Stimulated activated CD4-positive, alpha-beta T cell treated with anti-CD3 and anti-CD28 coated beads, TNF-alpha, amount 100 ng/mL, for 1 hour (primary cell): ENCODE measurements around the gene CPVL.

Experiments used
- DNase-seq, 3 donors: peaks; one replicate each; pipeline ENCODE4 v3.0.0-alpha.2; 2020; ENCODE audit warnings: low read depth in 3 of 3, low spot score in 1 of 3

CPVL gene

DNA sequence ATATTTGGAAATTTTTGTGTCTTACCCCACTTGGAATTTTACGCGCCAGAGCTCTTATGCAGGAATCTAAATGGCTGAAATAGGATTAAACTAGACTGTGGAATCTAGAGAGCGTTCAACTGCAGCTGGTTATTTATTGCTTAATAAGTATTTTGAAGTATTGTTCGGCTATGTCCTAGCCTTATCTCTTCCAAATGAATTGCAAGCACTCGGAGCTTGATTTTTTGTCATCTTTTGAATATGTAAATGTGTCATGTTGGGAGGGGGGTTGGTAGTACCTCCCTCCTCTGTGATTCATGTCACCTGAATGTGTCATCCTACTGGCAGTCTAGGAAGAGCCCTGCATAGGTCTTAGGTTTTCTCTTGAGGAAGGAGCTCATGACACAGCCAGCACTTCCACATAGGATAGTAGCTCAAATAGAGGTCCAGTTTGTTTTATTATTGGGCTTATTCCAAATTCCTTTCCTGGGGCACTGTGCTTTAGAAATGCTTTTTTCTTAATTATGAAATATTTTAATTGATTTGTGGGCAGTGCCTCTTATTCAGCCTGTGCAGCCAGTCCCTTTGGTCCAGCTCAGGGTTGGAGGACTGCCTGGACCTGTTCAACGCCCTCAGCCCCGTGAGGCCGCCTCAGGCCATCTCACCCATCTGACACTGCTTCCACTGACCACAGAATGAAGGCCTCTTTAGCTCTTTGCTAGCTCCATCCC is 165.7 kb downstream of the CPVL start:
- no peak for DNase-seq

DNA sequence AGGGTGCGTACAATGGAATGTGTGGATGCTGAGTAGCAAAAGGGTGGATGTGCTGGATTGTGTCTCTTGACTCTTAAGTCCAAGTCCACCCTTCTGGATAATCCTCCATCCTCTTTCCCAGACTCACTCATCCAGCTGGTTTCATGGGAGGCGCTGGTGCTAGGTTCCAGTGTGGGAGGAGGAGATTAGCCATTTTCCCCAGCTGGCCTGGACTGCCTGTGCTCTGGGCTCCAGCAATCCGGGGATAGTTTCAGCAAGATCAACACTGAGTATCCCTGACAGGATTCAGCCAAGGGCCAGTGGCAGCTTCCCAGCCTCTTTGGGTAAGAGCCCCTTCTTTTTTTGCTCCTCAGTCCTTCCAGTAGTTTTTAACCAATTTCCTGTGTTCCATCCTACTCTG is 166.6 kb downstream of the CPVL start:
- no peak for DNase-seq

DNA sequence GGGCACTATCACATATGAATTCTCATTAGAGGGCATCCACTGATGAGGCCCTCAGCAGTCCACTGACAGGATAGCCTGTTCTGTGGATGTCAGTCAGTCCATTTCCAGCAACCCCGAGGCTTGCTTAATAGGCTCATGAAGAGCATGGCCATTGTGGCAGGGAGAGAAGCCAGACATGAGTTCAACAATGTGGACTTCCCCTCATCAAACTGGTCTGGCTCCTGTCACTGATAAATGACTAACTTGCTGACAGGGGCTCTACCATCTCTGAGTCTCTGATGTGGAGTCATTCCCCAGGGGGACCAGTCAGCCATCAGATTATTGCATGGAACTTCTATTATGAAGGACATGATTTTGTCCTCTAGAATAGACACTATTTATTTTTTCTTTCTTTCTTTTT is 168.5 kb downstream of the CPVL start:
- DNase-seq, result no peak

DNA sequence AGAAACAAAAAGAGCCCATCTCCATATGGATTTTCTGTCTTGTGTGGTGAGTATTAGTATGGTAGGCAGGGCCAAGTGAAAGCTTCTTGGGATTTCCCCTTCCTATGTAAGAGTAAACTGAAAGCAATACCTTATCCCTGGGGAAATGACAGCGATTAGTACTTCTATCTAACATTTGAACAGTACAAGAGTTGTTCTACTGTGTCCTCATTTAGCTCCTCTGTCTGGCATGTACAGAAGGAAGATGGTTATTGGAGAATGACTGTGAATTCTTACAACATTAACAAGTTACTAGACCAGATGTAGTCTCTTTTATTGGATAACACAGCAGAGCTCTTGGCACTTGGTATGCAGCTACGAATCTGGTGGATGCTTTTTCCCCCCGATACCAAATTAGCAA is 170.3 kb downstream of the CPVL start:
- no peak for DNase-seq

DNA sequence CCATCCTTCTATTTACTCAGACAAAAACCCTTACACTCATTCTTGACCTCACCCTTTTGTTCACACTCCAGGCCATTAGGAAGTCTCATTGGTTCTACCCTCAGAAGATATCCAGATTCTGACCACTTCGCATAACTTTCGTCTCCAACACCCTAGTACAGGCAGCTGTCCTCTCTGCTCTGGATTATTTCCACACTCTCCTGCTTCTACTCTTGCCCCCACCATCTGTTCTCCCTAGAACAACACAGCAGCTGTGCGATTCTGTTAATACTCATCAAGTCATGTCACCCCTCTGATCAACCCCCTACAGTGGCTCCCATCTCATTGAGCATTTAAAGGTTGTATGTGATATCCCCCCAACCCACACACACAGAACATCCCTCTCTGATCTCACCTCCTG is 172.7 kb downstream of the CPVL start:
- no peak for DNase-seq

DNA sequence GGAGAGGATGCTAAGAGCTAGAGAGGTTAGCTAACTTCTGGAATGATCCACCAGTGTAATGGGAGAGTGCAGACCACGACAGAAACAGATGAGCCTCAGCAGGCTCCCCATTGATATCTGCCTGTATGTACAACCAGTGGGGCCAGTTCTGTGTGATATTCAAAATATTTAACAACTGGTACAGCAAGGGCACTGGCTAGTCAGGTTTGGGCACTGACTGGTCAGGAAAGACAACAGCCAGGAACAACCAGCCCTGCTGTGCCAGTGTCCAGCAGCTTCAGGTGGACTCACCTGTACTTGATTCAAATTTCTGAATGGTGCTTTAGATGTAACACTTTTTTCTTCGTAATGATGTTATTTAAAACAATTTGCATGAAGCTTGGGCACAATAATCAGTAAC is 182.3 kb downstream of the CPVL start:
- DNase-seq, result no peak

DNA sequence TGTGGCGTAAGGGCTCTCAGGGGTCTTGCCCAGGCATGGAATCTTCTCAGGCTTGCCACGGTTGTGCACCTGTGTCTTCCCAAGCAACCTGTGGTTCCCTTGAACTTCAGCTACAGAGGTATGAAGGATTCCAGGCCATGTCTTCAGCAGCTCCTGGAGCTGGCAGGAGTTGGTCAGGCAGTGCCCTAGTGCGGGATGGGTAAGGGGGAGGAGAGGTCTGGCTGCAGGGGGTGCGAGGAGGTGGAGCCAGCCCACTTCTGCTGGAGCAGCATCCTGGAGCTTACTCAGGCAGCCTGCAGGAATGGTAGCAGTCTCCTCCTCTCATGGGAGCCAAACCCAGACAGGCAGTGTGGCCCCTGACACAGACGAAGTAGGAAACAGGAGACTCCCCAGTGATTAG is 184.4 kb downstream of the CPVL start:
- no peak for DNase-seq

DNA sequence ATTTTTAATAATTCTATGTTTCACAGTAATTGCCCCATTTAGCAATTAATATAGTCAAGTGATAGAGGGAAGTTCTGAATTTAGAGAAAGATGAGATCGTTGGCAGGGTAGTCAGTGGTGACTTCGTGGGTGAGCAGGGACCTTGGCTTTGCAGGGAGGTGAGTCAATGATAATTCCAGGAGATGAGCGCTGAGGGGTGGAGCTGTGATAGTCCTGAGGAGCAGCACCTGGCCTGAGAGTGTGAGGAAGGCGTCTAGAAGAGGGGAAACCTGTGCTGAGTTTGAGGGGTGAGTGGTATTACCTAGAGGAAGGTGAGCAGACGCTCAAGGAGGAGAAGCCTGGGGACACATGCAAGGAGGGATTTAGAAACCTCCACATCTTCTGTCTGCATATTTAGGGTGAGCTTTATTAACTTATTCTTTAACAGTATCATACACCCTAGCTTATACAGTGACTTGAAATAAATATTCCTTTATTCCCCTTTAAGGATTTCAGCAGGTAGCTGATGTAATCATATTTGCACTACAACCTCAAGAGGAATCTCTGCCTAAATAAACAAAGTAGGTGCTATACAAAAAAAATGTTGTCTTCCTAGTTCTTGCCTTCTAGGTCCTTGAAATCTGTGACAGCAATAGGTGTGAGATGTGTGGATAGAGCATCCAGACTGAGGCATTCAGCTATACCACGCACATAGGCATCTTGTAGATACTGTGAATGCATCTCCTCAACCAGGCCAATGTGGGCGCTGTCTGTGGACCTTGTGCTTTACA is 186.1 kb downstream of the CPVL start:
- DNase-seq, result no peak

DNA sequence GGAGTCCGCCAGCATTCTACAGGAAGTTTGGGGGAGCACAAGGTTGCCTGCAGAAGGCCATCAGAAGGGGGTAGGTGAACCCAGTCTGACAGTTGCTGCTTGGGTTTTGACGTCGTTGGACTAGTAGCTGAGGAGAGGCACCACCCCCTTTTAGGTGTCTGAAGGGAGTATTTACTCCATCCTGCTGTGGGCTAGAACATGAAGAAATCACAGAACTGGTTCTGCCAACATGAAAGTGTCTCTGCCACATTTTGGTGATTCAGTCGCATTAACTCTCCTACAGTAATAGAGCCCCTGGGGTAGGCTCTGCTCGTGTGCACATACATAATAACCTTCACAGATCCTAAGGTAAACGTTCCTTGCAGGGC is 187.4 kb downstream of the CPVL start:
- DNase-seq, result no peak

DNA sequence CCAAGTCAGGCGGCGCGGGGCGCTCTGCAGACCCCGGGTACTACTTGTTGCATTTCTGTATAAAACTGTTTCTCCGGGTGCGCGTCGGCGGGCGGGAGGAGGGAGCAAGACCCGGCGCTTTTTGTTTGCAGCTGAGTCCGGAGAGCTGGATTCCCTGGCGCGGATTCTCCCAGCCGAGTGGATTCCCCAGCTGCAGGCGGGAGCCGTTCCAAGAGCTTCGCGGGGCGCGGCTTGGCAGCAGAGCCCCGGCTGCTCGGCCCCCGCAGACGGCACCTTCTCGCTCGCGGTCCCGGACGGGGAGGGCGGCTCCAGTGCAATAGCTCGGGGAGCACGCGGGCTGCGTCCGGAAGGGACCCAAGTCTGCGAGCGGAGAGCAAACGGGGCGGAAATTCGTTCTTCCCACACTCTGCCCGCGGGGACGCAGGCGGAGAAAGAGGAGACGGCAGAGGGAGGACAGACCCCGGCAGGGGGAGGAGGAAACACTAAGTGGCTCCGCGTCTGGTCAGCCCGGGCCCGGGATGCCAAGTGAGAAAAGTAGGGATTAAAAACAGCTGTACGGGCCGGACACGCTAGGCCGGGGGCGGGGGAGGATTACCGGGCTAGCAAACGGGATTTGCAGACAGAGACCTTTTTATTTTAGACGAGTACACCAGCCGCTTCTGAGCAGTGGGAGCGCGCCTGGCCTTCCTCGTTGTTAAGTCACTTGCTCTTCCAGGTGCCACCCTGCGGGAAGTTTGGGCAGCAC is 187.9 kb downstream of the CPVL start, which contains the start of gene TRIL:
TRIL (minus strand) TSS at position 96 of the 745 bp plus-strand sequence. CDS start 284 bp downstream, outside the sequence.
- no peak for DNase-seq

DNA sequence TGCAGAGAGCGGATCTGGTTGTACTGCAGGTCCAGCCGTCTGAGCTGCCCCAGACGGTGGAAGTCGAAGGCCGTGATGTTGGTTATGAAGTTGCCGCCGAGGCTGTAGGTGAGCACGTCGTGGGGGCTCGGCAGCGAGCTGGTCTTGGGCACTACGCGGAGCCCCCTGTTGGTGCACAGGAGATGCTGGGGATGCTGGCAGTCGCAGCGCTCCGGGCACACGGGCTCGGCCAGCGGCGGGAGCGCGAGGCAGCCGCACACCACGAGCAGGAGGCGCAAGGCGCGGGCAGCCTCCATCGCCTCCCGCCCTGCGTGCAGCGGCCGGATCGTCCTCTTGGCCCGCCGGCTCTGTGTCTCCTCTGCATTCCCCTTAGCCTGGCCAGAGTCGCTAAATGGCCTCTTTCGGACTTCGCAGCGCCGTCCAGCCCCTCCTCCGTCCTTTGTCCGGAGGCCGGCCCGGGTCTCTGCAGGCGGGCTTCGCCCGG is 188.5 kb downstream of the CPVL start:
- DNase-seq, result no peak

DNA sequence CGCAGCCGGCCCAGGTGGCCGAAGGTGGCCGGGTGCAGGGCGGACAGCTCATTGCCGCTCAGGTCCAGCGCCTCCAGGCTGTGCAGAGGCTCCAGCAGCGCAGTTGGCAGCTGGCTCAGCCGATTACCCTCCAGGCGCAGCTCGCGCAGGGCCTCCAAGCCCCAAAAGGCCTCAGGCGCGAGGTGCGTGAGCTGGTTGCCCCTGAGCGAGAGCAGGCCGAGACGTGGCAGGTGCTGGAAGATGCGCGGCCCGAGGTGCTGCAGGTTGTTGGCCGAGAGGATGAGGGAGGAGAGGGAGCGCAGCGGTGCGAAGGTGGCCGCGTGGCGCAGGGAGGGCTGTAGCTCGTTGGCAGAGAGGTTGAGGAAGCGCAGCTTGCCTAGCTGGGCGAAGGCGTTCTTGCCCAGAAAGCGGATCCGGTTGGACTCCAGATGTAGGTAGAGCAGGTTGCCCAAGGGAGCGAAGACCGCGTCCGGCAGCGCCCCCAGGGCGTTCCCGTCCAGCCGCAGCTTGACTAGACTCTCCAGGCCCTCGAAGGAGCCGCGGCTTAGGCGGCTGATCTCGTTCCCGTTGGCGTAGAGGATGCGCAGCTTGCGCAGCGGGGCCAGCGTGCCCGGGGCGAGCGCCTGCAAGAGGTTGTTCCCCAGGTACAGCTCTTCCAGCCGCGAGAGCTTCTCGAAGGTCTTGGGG is 189.1 kb downstream of the CPVL start:
- DNase-seq, result no peak

DNA sequence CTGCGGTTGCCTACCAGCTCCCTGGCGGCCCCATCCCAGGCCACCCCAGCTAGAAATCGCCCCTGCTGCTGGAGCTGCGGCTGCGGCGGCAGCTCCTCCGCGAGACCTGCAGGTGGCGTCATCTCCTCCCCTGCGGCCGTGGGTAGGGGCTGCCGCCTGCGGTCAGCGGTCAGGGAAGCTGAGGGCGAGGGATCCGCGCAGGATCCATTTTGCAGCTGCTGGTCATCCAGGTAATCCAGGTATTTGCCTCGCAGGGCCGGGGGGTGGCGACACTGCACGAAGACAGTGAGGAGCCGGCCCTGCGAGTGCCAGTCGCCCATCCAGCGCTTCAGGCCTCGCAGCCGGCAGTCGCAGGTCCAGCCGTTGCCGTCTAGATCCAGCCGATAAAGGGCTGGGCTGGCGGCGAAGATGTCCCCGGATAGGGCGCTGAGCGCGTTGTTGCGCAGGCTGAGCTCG is 189.7 kb downstream of the CPVL start:
- DNase-seq, result no peak

DNA sequence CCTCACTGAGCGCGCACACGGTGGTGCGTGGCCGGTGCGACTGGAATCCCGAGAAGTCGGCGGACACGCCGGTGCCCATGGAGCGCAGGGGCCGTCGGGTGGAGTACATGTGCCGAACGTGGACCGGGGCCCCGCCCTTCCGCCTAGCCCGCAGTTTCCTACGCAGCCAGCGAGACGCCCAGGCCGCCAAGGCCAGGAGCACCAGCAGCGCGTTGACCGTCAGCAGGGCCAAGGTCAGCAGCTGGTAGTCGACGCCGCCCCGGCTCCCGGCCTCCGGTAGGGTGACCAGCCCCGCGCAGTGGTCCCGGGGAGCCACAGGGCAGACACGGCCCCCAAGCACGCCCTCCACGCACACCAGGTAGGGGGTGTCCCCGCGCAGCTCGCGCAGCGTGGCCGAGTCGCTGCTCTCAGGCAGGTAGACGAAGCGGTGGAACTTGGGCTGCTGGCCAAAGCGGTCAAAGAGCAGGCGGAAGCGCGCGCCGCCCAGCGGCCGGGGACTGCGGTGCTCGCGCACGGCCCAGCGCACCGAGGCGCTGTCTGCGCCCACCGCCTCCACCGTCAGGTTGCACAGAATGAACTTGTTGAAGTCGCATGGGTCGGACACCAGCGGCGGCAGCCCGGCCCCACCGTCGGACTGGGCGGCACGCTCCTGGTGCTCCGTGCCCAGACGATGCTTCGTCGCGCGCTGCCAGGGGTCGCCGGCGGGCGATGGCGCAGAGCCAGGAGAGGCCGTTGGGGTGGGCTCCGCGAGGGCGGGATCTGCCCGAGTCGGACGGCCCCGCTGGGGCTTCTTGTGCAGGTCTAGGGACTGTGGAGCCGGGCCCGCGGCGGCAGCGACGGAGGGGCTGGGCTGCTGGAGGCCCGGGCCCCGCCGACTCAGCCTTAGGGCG is 190.4 kb downstream of the CPVL start:
- no peak for DNase-seq

DNA sequence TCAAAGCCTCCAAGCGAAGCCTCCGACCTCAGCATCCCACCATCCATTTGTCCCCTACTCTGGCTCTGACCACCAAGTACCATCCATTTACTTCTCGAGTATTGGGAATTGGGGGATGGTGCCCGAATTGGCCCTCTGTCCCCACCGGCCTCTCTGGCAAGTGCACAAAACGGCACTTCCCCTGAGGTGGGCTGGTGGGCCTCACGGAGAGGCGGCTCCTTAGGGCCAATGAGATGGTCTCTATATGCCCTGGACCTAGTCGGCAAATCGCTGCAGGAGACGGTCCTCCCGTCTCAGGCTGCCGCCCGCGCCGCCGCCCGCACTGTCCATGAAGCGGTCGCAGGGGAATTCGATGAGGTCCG is 191.0 kb downstream of the CPVL start:
- DNase-seq, result no peak

DNA sequence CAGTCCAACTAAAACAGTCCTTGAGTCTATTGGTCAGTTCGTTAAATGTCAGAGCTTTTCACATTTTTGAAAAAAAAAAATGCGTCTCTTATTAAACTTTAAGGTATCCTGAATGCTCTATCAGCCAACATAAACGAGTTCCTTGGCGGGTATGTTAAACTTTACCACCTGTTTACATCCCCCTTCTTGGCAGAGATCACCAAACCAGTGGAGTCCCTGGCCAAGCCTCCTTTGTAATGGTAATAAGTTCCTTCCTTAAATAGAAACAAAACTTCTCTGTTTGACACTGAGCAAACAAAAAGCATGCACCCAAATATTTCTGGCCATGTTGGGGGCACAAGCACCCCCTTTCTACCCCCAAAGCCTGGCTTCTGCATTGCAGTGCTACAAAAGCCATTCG is 191.4 kb downstream of the CPVL start:
- no peak for DNase-seq

DNA sequence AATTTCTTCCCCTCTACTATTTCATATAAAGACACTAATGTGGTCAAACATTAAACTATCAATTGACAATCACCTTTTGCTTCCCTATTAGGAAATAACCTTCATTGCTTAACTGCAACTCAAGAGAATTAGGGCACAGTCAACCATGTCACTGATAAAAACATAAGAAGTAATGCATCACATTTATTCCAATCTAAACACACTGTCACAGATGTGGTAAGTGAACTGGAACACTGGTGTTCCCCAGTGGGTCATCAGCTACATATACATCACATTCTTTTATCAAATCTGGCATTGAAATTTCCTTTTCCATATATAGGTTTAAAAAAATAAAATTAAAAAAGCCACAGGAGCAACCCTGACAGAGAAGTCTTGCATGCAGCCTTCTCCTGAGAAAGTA is 191.9 kb downstream of the CPVL start:
- no peak for DNase-seq

DNA sequence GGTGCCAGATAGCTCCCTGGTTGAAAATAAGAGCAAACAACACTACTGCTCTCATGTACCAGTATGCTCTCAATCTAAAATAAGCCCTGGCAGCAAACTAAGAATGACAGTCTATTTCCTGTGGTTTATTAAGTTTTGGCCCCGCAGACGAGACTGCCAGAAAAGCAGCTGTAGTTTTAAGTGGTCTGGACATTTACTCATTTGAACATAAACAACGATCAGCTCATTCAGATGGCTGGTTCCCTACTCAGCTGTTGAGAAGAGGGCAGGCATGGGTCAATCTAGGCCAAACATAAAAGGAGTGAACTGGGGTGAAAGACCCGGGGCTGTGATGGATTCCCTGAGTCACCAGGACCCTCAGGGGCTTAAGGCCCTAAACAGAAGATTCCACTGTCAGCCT is 192.7 kb downstream of the CPVL start:
- DNase-seq, result no peak
